CD4-positive, alpha-beta memory T cell (primary cell): ENCODE data around the gene METAP1D. TPM values are rescaled to one million over a fixed set of nuclear protein-coding genes. Genes with fewer than 3 reads are reported as not detected.

Source experiments
- CTCF ChIA-PET: fragments of 350-600 bp; sonication (Branson Sonifier 250); formaldehyde crosslinking; loops from one replicate; lab custom pipeline; 2021; ENCODE audit warnings: inconsistent platforms; ENCODE audit not compliant: partially characterized antibody; lab: Charles Lee
- POLR2A ChIA-PET: fragments of 350-600 bp; sonication (Branson Sonifier 250); formaldehyde crosslinking; loops from one replicate; lab custom pipeline; 2021; ENCODE audit not compliant: partially characterized antibody; lab: Charles Lee
- DNase-seq, 5 donors: peaks; one replicate each; pipeline versions ENCODE4 v3.0.0 to v3.0.0-alpha.2; 2020 to 2022; ENCODE audit warnings: mixed read lengths in 1 of 5
- H3K27ac ChIP-seq: one replicate; pipeline ENCODE4 v1.7.0; 2013; ENCODE audit warnings: low read depth, low read length
- H3K27me3 ChIP-seq: 2 replicates; pipeline ENCODE4 v1.7.0; 2013; ENCODE audit warnings: mild to moderate bottlenecking, low read length, moderate library complexity; ENCODE audit not compliant: insufficient read depth
- H3K36me3 ChIP-seq: 2 replicates; pipeline ENCODE4 v1.7.0; 2013; ENCODE audit warnings: mild to moderate bottlenecking, low read length, moderate library complexity; ENCODE audit not compliant: insufficient read depth
- H3K4me1 ChIP-seq: 2 replicates; pipeline ENCODE4 v1.7.0; 2013; ENCODE audit warnings: mild to moderate bottlenecking, low read length, moderate library complexity; ENCODE audit not compliant: insufficient read depth
- H3K4me3 ChIP-seq, 2 donors: one replicate each; pipeline ENCODE4 v1.7.0; 2013; ENCODE audit warnings: low read length in 2 of 2, mild to moderate bottlenecking in 1 of 2
- H3K9me3 ChIP-seq, 2 donors: one replicate each; pipeline ENCODE4 v1.7.0; 2013; ENCODE audit warnings: low read length in 2 of 2, control low read depth in 1 of 2; ENCODE audit not compliant: control insufficient read depth in 1 of 2
- H3K27ac Mint-ChIP-seq, 7 donors: one replicate each; pipeline ENCODE4 v1.8.0; 2020 to 2021; ENCODE audit warnings: mixed read lengths in 7 of 7, mild to moderate bottlenecking in 6 of 7, inconsistent platforms in 3 of 7, moderate library complexity in 3 of 7
- H3K27me3 Mint-ChIP-seq, 2 donors: one replicate each; pipeline ENCODE4 v1.8.0; 2020 to 2021; ENCODE audit warnings: mixed read lengths in 2 of 2
- H3K36me3 Mint-ChIP-seq, 2 donors: one replicate each; pipeline ENCODE4 v1.8.0; 2020 to 2021; ENCODE audit warnings: mixed read lengths in 2 of 2, inconsistent platforms in 1 of 2, mild to moderate bottlenecking in 1 of 2
- H3K4me1 Mint-ChIP-seq, 4 donors: one replicate each; pipeline ENCODE4 v1.8.0; 2020 to 2021; ENCODE audit warnings: mixed read lengths in 4 of 4, mild to moderate bottlenecking in 1 of 4
- H3K4me3 Mint-ChIP-seq, 8 donors: one replicate each; pipeline ENCODE4 v1.8.0; 2020 to 2021; ENCODE audit warnings: mixed read lengths in 8 of 8, mild to moderate bottlenecking in 7 of 8, moderate library complexity in 6 of 8, inconsistent platforms in 3 of 8
- H3K9me3 Mint-ChIP-seq, 8 donors: one replicate each; pipeline ENCODE4 v1.8.0; 2020 to 2021; ENCODE audit warnings: mixed read lengths in 8 of 8, mild to moderate bottlenecking in 5 of 8, inconsistent platforms in 3 of 8, moderate library complexity in 1 of 8
- intact Hi-C: fragments of 100-400 bp; cut with micrococcal nuclease; formaldehyde crosslinking; loops from one replicate; pipeline ENCODE4 v1.15.1; 2023
- polyA plus RNA-seq, 2 donors: library from polyadenylated mRNA; unstranded; fragments of 300-500 nt; fragmentation: Illumina TruSeq; gene quantifications; one replicate each; pipeline ENCODE4 v1.2.3, GENCODE V29; 2021
- total RNA-seq, 2 experiments: library from RNA; stranded (reverse); gene quantifications; one replicate each; pipeline ENCODE4 v1.2.3, GENCODE V29; 2021

The METAP1D gene
- total RNA-seq (1 to 10 TPM; 7.2 to 7.3 TPM), polyA plus RNA-seq (1 to 10 TPM; 3.5 to 5.7 TPM)

DNA sequence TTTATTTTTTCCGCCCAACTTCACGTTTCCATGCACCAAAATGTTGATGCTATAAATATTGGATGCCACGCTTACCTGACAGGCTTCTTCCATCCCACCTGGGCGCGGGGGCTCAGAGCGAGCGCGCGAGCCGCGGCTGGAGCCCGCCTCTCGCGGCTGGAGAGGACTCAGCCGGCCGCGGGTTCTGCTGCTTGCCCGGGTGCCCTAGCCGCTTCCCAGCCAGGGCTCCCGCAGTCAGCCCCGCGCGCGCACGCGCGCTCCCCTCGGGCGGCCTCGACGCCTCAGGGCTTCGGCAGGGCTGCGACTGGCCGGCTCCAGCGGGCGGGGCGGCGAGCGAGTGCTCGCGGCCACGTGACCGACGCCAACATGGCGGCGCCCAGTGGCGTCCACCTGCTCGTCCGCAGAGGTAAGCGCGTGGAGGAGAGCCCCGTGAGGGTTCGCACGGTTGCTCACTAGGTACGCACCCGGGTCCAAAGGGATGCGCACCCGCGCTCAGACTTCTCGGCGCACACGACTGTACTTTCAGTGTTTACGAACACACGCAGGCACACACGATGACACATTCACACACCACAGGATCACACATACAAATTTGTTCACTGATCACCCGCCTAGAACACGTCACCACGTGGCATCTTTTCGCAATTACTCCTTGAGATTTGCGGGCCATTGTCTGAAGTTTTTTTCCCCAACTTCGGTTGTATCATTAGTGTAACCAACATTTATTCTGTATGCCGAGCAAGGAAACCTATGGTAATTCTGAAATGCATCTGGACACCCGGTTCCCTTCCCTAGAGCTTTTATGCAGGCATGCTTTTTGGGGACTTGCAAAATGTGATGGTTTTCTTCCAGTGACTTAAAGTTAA, at the start of gene METAP1D:
Gene METAP1D, plus strand, starts transcription at position 350 of the 866 bp plus-strand sequence. Its CDS starts 17 bp downstream, at position 367.
- peak within 1 kb of the TSS; percentile 88 to 98 (median 93) for H3K4me3 Mint-ChIP-seq

DNA sequence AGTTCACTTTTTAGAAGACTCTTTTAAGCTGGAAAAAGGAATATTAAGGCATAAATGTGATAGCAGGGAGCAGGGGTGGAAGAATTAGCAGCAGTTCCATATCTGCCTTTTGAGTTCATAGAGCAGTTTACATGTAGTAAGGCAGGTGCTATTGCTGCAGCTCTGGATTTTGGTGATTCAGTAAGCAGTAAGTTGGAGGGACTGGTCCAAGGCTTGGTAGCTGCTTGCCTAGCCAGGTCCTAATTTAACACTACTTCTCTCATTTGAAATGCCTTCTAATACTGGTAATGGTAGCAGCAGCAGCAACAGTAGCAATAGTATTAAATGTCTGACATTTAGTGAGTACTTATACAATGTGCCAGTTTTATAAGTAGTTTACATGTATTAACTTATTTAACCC, 47.5 kb upstream of the METAP1D start:
- Mint-ChIP-seq H3K4me1 (peaks cover 9 to 23% (median 16%) of the 10 kb centered on the region in 4 donors), H3K36me3 (peaks cover 23 to 31% of the 10 kb centered on the region in 2 donors), H3K27me3 (no peaks in the 10 kb centered on the region), H3K9me3 (no peaks in the 10 kb centered on the region), H3K4me3 (no peak overlapping the region), H3K27ac (peak overlapping the region in 1 of 7 donors; percentile 36)
- Histone ChIP-seq H3K4me1 (peaks cover 13% of the 10 kb centered on the region), H3K9me3 (no peaks in the 10 kb centered on the region), H3K36me3 (peaks cover 3% of the 10 kb centered on the region), H3K27ac (no peak overlapping the region), H3K4me3 (no peak overlapping the region), H3K27me3 (no peaks in the 10 kb centered on the region)
- POLR2A ChIA-PET, result no interaction called here
- CTCF ChIA-PET, result no interaction called here
- intact Hi-C loops, result no loop called here
- DNase-seq, result no peak

More for the DNA sequence above, at the start of gene METAP1D:
- H3K36me3 ChIP-seq, result no peaks in the 10 kb centered on the region
- no peaks in the 10 kb centered on the region for H3K9me3 ChIP-seq
- POLR2A ChIA-PET, result interaction anchor here (0.6 to 1.7 kb wide), 6 partner anchors 14 to 462 kb away, joined by 3 to 7 read pairs (median 3); partner anchors contain the start of genes DLX2 and HAT1
- H3K27me3 ChIP-seq, result no peaks in the 10 kb centered on the region
- peak within 1 kb of the TSS; percentile 47 to 95 (median 93) for H3K27ac Mint-ChIP-seq
- peaks cover under 1 to 6% of the 10 kb centered on the region in 2 donors for H3K27me3 Mint-ChIP-seq
- H3K4me3 ChIP-seq, result peak within 1 kb of the TSS; percentile 67 to 88
- peak; percentile 78 to 85 (median 83) for DNase-seq
- intact Hi-C loops, result loop anchor here (1.0 to 10.0 kb wide), 3 partner anchors 78 to 106 kb away; partner anchors contain the start of genes DLX2, HAT1 and SLC25A12
- CTCF ChIA-PET, result interaction anchor here (0.9 kb wide), 1 partner anchor 9 kb away, joined by 3 read pairs; no protein-coding TSS in a partner anchor
- peak within 1 kb of the TSS; percentile 34 for H3K27ac ChIP-seq
- H3K9me3 Mint-ChIP-seq, result peaks cover 0 to 2% (median 0%) of the 10 kb centered on the region in 8 donors
- H3K36me3 Mint-ChIP-seq, result no peaks in the 10 kb centered on the region
- peaks cover 12% of the 10 kb centered on the region for H3K4me1 ChIP-seq
- peaks cover 8 to 20% (median 14%) of the 10 kb centered on the region in 4 donors for H3K4me1 Mint-ChIP-seq

DNA sequence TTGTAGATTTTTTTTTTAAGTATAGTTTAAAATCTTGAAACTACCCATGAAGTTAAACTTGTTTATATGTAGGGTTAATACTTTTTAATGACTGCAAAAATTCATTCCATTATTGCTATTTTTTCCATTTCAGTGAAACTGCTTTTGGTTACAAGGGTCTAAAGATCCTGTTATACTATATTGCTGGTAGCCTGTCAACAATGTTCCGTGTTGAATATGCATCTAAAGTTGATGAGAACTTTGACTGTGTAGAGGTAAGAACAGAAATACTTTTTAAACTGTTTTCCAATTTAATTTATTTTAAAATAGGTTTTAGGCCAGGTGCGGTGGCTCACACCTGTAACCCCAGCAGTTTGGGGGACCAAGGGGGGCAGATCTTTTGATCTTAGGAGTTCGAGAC, 47.0 kb upstream of the METAP1D start:
- Histone ChIP-seq H3K4me1 (peaks cover 13% of the 10 kb centered on the region), H3K27me3 (no peaks in the 10 kb centered on the region), H3K9me3 (no peaks in the 10 kb centered on the region), H3K36me3 (peaks cover 3% of the 10 kb centered on the region), H3K4me3 (no peak overlapping the region), H3K27ac (no peak overlapping the region)
- intact Hi-C loops, result no loop called here
- ChIA-PET POLR2A (no interaction called here), CTCF (interaction anchor here (1.0 kb wide), 1 partner anchor 11 kb away, joined by 4 read pairs; no protein-coding TSS in a partner anchor)
- H3K9me3 Mint-ChIP-seq, result no peaks in the 10 kb centered on the region
- H3K4me1 Mint-ChIP-seq, result peaks cover 9 to 23% (median 17%) of the 10 kb centered on the region in 4 donors
- H3K27me3 Mint-ChIP-seq, result no peaks in the 10 kb centered on the region
- H3K36me3 Mint-ChIP-seq, result peaks cover 23 to 31% of the 10 kb centered on the region in 2 donors
- H3K27ac Mint-ChIP-seq, result no peak overlapping the region
- DNase-seq, result no peak
- no peak overlapping the region for H3K4me3 Mint-ChIP-seq

DNA sequence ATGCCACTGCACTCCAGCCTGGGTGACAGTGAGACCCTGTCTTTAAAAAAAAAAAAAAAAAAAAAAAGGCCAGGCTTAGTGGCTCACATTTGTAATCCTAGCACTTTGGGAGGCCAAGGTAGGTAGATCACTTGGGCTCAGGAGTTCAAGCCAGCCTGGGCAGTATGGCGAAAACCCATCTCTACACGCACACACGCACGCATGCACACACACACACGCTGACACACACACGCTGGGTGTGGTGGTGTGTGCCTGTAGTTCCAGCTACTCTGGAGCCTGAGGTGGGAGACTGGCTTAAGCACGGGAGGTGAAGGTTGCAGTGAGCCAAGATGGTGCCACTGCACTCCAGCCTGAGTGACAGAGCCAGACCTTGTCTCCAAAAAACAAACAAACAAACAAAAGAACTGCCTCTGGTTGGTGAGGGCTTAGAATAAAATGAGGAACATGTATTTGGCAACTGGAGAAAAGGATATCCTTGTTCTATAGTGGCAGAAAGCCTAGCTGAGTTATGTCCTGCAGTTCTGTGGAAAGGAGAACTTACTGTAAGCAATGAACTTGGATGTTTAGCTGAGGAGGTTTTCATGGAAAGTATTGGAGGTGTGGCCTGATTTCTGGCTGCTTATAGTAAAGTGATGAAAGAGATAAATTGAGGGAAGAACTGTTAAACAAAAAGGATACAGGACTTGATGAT, 43.5 kb upstream of the METAP1D start:
- POLR2A ChIA-PET, result no interaction called here
- no peaks in the 10 kb centered on the region for H3K27me3 Mint-ChIP-seq
- peaks cover 15 to 32% (median 20%) of the 10 kb centered on the region in 4 donors for H3K4me1 Mint-ChIP-seq
- H3K36me3 Mint-ChIP-seq, result peaks cover 10 to 15% of the 10 kb centered on the region in 2 donors
- CTCF ChIA-PET, result interaction anchor here (1.1 kb wide), 1 partner anchor 148 kb away, joined by 3 read pairs; no protein-coding TSS in a partner anchor
- no peak overlapping the region for H3K27ac Mint-ChIP-seq
- H3K9me3 Mint-ChIP-seq, result no peaks in the 10 kb centered on the region
- Histone ChIP-seq H3K27me3 (no peaks in the 10 kb centered on the region), H3K27ac (no peak overlapping the region), H3K4me3 (no peak overlapping the region), H3K4me1 (peaks cover 13% of the 10 kb centered on the region), H3K36me3 (peaks cover 3% of the 10 kb centered on the region), H3K9me3 (no peaks in the 10 kb centered on the region)
- DNase-seq, result no peak
- no peak overlapping the region for H3K4me3 Mint-ChIP-seq
- intact Hi-C loops, result loop anchor here (5.0 kb wide), 1 partner anchor 506 kb away; no protein-coding TSS in a partner anchor

DNA sequence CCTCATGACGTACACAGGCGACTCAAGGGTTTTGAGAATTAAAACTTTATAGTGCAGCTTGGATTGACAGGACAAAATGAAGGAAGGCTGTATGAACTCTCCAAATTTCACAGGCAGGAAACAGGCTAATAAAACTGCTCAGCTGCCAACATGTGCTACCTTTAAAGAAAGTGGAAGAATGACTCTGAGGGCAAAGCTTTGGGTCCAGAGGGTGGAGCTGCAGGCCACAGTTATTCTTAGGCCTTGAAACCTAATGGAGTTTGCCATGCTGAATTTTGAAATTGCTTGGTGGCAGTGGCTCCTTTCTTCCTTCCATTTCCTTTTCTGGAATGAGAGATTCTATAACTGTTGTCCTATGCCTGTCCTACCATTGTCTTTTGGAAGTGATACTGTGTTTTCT, 42.7 kb upstream of the METAP1D start:
- no peaks in the 10 kb centered on the region for H3K9me3 Mint-ChIP-seq
- H3K36me3 Mint-ChIP-seq, result peaks cover 10 to 15% of the 10 kb centered on the region in 2 donors
- H3K4me1 Mint-ChIP-seq, result peaks cover 15 to 28% (median 21%) of the 10 kb centered on the region in 4 donors
- CTCF ChIA-PET, result interaction anchor here (1.1 kb wide), 1 partner anchor 147 kb away, joined by 3 read pairs; no protein-coding TSS in a partner anchor
- H3K4me3 Mint-ChIP-seq, result no peak overlapping the region
- H3K4me1 ChIP-seq, result peaks cover 13% of the 10 kb centered on the region
- H3K27ac ChIP-seq, result no peak overlapping the region
- no peaks in the 10 kb centered on the region for H3K27me3 ChIP-seq
- H3K9me3 ChIP-seq, result no peaks in the 10 kb centered on the region
- peak in 1 of 5 donors; percentile 7 for DNase-seq
- H3K27me3 Mint-ChIP-seq, result no peaks in the 10 kb centered on the region
- H3K27ac Mint-ChIP-seq, result no peak overlapping the region
- POLR2A ChIA-PET, result no interaction called here
- intact Hi-C loops, result loop anchor here (5.0 kb wide), 1 partner anchor 505 kb away; no protein-coding TSS in a partner anchor
- no peak overlapping the region for H3K4me3 ChIP-seq
- H3K36me3 ChIP-seq, result peaks cover 3% of the 10 kb centered on the region

DNA sequence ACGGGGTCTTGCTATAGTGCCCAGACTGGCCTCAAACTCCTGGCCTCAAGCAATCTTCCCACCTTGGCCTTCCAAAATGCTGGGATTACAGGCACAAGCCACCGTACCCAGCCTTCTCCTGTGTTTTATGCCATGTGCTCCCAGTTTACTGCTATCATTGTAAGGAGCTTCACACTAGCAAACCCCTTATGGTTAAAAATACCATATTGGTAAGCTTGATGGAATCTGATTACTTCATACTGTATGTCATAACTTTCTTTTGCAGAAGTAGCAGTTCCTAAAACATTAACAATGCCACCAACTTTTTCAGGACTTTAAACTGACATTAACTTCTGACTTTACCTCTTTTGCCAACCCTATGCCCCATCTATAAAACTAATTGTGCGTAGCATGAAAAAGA, 41.3 kb upstream of the METAP1D start:
- Mint-ChIP-seq H3K9me3 (no peaks in the 10 kb centered on the region), H3K27me3 (no peaks in the 10 kb centered on the region), H3K36me3 (peaks cover 10 to 12% of the 10 kb centered on the region in 2 donors), H3K4me1 (peaks cover 18 to 29% (median 24%) of the 10 kb centered on the region in 4 donors), H3K4me3 (no peak overlapping the region), H3K27ac (no peak overlapping the region)
- no peak overlapping the region for H3K4me3 ChIP-seq
- no peaks in the 10 kb centered on the region for H3K36me3 ChIP-seq
- peaks cover 22% of the 10 kb centered on the region for H3K4me1 ChIP-seq
- intact Hi-C loops, result loop anchor here (5.0 kb wide), 1 partner anchor 504 kb away; no protein-coding TSS in a partner anchor
- H3K27ac ChIP-seq, result no peak overlapping the region
- POLR2A ChIA-PET, result no interaction called here
- no peaks in the 10 kb centered on the region for H3K27me3 ChIP-seq
- DNase-seq, result no peak
- CTCF ChIA-PET, result no interaction called here
- no peaks in the 10 kb centered on the region for H3K9me3 ChIP-seq
